ENCODE data around the gene SMAP2.

The SMAP2 gene

GRCh38 chr1:40372658-40373322 lies 737 bp upstream of the SMAP2 start:
- no peak for TF ChIP-seq CTCF (IDR thresholded peaks at IDR 0.05; ENCODE audit: low read depth, low read length)
- H3K4me3 ChIP-seq (ENCODE audit: low read depth, low read length): peak overlapping the region; percentile 98; the same call in 1 of the 2 replicates

- H3K4me3 ChIP-seq (ENCODE audit: low read depth, low read length): no peak overlapping the region
- TF ChIP-seq CTCF (IDR thresholded peaks at IDR 0.05; ENCODE audit: low read depth, low read length): no peak
Observed at GRCh38 chr1:40377512-40377911, 4.0 kb downstream of the SMAP2 start.

- no peak for TF ChIP-seq CTCF (IDR thresholded peaks at IDR 0.05; ENCODE audit: low read depth, low read length)
- no peak overlapping the region for H3K4me3 ChIP-seq (ENCODE audit: low read depth, low read length)
Observed at GRCh38 chr1:40379785-40380452, 6.4 kb downstream of the SMAP2 start.

GRCh38 chr1:40380817-40381216 lies 7.3 kb downstream of the SMAP2 start:
- no peak for TF ChIP-seq CTCF (IDR thresholded peaks at IDR 0.05; ENCODE audit: low read depth, low read length)
- no peak overlapping the region for H3K4me3 ChIP-seq (ENCODE audit: low read depth, low read length)

GRCh38 chr1:40381268-40382107 lies 8.0 kb downstream of the SMAP2 start:
- H3K4me3 ChIP-seq (ENCODE audit: low read depth, low read length): no peak overlapping the region

GRCh38 chr1:40382108-40382460 lies 8.6 kb downstream of the SMAP2 start:
- no peak for TF ChIP-seq CTCF (IDR thresholded peaks at IDR 0.05; ENCODE audit: low read depth, low read length)
- H3K4me3 ChIP-seq (ENCODE audit: low read depth, low read length): no peak overlapping the region

More at GRCh38 chr1:40381268-40382107, 8.0 kb downstream of the SMAP2 start:
- no peak for TF ChIP-seq CTCF (IDR thresholded peaks at IDR 0.05; ENCODE audit: low read depth, low read length)

GRCh38 chr1:40382601-40383000 lies 9.1 kb downstream of the SMAP2 start:
- no peak for TF ChIP-seq CTCF (IDR thresholded peaks at IDR 0.05; ENCODE audit: low read depth, low read length)
- H3K4me3 ChIP-seq (ENCODE audit: low read depth, low read length): no peak overlapping the region

Data from WI38 (cell line).